SK-N-MC (cell line): Measurements from ENCODE around the gene LAMTOR2.

Experiments
- DNase-seq: peaks from one replicate; pipeline ENCODE4 v3.0.0-alpha.2; 2011; ENCODE audit warnings: low read depth, low spot score
- H3K27ac ChIP-seq: fragments of 200-600 bp; sonication (generic); 2 replicates; pipeline ENCODE4 v1.5.1; 2016; ENCODE audit warnings: mixed run types
- H3K36me3 ChIP-seq: fragments of 200-600 bp; sonication (generic); 2 replicates; pipeline ENCODE4 v1.6.1; 2017; ENCODE audit warnings: antibody characterized with exemption, low read length, mixed read lengths; ENCODE audit not compliant: insufficient read depth
- H3K4me3 ChIP-seq: fragments of 200-600 bp; sonication (generic); 2 replicates; pipeline ENCODE4 v1.5.1; 2016
- H3K9ac ChIP-seq: fragments of 200-600 bp; sonication (generic); 2 replicates; pipeline ENCODE4 v1.8.0; 2017; ENCODE audit warnings: mixed run types, mixed read lengths; ENCODE audit not compliant: insufficient read length
- H3K9me3 ChIP-seq: fragments of 200-600 bp; sonication (generic); 2 replicates; pipeline ENCODE4 v1.6.1; 2017; ENCODE audit warnings: low read depth, mild to moderate bottlenecking, antibody characterized with exemption, low read length, moderate library complexity, mixed read lengths
- EZH2 ChIP-seq: fragments of 200-600 bp; sonication (generic); IDR thresholded peaks from one replicate; pipeline ENCODE4 v1.6.1; 2017; ENCODE audit warnings: antibody characterized with exemption
- FOXP2 ChIP-seq: optimal IDR thresholded peaks from 2 replicates; pipeline ENCODE3; 2011; ENCODE audit warnings: mild to moderate bottlenecking, moderate library complexity; ENCODE audit not compliant: insufficient read depth; ENCODE audit errors: extremely low read length, control extremely low read depth
- POLR2AphosphoS5 ChIP-seq: IDR thresholded peaks from 2 replicates; pipeline ENCODE4 v1.6.1; 2012; ENCODE audit warnings: mild to moderate bottlenecking, low read depth, low read length, borderline replicate concordance

The LAMTOR2 gene

GRCh38 chr1:156048663-156049258, 5.8 kb upstream of the LAMTOR2 start:
- H3K36me3 ChIP-seq, result peaks cover 40% of the 10 kb centered on the region; the same call in 1 of the 2 replicates
- DNase-seq, result no peak
- no peak for TF ChIP-seq FOXP2
- TF ChIP-seq EZH2, result no peak
- TF ChIP-seq POLR2AphosphoS5, result no peak
- H3K9me3 ChIP-seq, result no peaks in the 10 kb centered on the region
- no peak overlapping the region for H3K9ac ChIP-seq
- no peak overlapping the region for H3K4me3 ChIP-seq
- no peak overlapping the region for H3K27ac ChIP-seq

GRCh38 chr1:156050376-156050775, 4.2 kb upstream of the LAMTOR2 start:
- no peak for DNase-seq
- TF ChIP-seq POLR2AphosphoS5, result no peak

DNA sequence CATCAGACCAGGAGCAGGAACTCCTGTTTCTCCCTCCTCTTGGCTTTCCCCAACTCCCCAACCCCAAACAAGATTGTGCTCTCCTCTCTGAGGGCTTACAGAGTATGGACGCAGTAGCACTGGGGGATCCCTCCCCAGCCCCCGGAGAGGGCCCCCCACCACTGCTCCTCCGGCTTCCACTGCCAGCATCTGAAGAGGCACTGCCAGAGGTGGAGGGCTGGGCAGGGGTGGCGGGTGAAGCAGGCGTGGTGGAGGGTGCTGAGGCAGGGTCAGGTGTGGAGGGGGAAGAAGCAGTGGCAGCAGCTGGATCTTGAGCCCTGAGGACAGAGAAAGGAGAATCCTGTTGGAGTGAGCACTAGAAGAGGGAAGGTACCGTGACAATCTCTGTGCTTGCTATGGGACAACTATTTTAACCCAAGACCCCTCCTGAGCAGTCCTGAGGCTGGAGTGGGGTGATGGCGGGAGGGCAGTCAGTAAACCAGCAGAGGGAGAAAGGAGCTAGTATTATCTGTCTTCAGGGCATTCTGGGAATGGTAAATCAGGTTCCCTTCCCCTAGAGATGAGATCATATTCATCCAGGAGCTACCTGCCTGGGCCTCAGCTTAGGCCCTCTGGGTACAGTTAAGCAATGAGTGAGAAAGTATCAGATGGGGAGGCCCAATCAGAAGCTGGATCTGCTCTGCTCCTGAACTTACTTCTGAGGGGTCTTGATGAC, 3.4 kb upstream of the LAMTOR2 start:
- H3K9me3 ChIP-seq, result no peaks in the 10 kb centered on the region
- no peak overlapping the region for H3K4me3 ChIP-seq
- H3K36me3 ChIP-seq, result peaks cover 26% of the 10 kb centered on the region; the same call in 1 of the 2 replicates
- no peak overlapping the region for H3K27ac ChIP-seq
- TF ChIP-seq FOXP2 (no peak), POLR2AphosphoS5 (no peak), EZH2 (no peak)
- H3K9ac ChIP-seq, result no peak overlapping the region
- DNase-seq, result no peak

More at GRCh38 chr1:156050376-156050775, 4.2 kb upstream of the LAMTOR2 start:
- H3K36me3 ChIP-seq, result peaks cover 27% of the 10 kb centered on the region; the same call in 1 of the 2 replicates
- H3K27ac ChIP-seq, result no peak overlapping the region
- no peak overlapping the region for H3K4me3 ChIP-seq
- H3K9me3 ChIP-seq, result no peaks in the 10 kb centered on the region
- H3K9ac ChIP-seq, result no peak overlapping the region

DNA sequence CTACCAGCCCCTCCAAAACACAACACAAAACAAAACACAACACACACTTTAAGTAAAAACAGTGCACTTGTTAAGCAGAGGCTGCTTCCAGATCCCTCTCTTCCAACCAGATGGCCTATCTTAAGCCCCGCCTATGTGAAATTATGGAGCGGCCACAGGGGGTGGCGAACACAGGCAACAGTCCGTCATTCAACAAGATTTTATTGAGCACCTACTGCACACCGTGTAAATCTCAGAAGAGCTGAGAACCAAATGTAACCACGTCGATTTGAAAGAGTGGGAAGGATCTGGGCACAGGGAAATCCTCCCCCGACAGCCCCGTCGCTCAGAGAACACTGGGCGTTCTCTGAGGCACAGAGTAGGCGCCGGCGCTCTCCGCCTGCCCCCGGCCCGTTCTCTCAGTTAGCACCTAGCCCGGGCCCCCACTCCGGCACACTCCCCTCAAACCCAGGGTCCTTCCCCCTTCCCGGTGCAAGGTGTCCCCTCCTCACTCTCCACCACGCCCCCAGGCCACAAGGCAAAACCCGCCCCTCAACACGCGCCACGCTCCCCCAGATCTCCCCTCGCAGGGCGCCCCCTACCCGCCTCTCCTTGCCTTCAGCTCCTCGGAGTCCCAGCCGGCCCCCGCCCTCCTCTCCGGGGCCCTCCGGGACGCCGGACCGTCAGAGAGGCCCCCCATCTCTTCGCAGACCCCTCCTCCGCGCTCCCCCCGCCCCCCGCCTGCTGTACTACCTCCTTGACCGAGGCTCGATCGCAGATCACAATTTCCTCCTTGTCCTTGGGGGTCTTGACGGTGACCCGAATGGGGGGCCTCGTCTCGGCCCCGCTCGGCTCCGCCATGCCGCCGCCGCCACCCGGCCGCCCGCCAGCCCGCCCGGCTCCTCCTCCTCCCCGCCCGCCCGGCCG, 1.5 kb upstream of the LAMTOR2 start:
- Histone ChIP-seq H3K36me3 (peaks cover 23% of the 10 kb centered on the region; the same call in 1 of the 2 replicates), H3K9ac (peak overlapping the region; percentile 80), H3K4me3 (peak overlapping the region; percentile 97), H3K9me3 (no peaks in the 10 kb centered on the region), H3K27ac (peak overlapping the region; percentile 56; the same call in 1 of the 2 replicates)
- TF ChIP-seq FOXP2 (no peak), POLR2AphosphoS5 (no peak), EZH2 (no peak)
- no peak for DNase-seq

- H3K4me3 ChIP-seq, result peak within 1 kb of the TSS; percentile 97
- no peak for DNase-seq
- peaks cover 15% of the 10 kb centered on the region; the same call in 1 of the 2 replicates for H3K36me3 ChIP-seq
- peak within 1 kb of the TSS; percentile 96 for H3K9ac ChIP-seq
- no peaks in the 10 kb centered on the region for H3K9me3 ChIP-seq
- TF ChIP-seq POLR2AphosphoS5, result no peak
- no peak for TF ChIP-seq EZH2
- TF ChIP-seq FOXP2, result no peak
- H3K27ac ChIP-seq, result peak within 1 kb of the TSS; percentile 99
Observed at GRCh38 chr1:156053768-156054499, 648 bp upstream of the LAMTOR2 start, which contains the start of gene UBQLN4. Gene UBQLN4, minus strand, starts transcription at chr1:156053798. Its CDS starts 97 bp downstream, at chr1:156053701.

DNA sequence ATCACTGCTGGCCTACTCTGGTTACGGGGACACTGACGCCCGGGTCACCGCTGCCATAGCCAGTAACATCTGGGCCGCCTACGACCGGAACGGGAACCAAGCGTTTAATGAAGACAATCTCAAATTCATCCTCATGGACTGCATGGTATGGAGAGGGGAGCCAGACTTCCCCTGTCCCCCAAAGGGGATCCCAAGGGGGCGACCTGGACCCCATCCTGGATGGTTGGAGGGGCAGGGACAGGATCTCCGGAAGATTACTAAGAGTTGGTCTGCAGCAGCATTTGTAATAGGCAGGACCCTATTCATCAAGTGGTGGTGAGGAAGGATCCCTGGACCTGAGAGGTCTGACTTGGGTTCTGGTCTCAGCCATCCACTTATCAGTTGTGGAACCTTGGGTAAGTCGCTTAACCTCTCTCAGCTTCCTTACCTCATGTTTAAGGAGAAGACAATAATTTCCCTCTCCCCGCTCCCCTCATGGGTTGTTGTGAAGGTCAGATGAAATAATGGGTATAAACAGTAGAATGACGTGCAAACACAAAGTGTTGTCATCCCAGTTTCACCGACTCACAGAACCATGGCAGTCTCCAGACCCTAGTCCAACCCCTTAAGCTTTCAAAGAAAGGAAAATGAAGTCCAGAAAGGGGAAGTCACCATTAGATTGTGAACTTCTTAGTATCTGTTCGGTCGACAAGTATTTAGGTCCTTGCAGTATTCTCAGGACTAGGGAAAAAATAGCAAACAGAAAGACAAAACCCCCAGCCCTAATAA, 883 bp downstream of the LAMTOR2 start:
- H3K9me3 ChIP-seq, result no peaks in the 10 kb centered on the region
- DNase-seq, result no peak
- peak overlapping the region; percentile 83 for H3K9ac ChIP-seq
- peak overlapping the region; percentile 97 for H3K4me3 ChIP-seq
- TF ChIP-seq POLR2AphosphoS5 (no peak), FOXP2 (no peak), EZH2 (no peak)
- H3K27ac ChIP-seq, result no peak overlapping the region
- H3K36me3 ChIP-seq, result peaks cover 3% of the 10 kb centered on the region; the same call in 1 of the 2 replicates

DNA sequence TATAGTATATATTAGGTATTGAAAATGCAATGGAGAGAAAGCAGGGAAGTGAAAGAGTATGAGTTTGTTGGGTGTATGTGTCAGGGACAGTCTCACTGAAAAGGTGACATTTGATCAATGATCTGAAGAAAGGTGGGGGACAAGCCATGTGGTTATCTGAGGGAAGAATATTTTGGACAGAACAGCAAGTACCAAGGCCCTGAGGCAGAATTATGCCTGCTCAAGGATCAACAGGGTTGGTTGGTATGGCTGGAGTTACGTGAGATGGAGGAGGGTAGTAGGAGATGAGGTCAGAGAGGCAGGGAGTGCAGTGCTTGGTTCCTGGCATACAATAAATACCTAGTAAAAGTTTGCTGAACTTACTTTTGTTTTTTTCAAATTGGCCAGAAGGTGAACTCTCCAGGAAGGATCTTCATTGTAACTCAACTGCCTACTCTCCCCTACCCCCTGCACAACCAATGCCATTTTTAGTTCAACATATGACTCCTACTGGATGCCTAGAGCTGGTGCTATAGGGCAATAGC, 1.8 kb downstream of the LAMTOR2 start:
- H3K9ac ChIP-seq, result no peak overlapping the region
- DNase-seq, result no peak
- no peaks in the 10 kb centered on the region for H3K9me3 ChIP-seq
- no peak overlapping the region for H3K27ac ChIP-seq
- peaks cover 1% of the 10 kb centered on the region; the same call in 1 of the 2 replicates for H3K36me3 ChIP-seq
- no peak overlapping the region for H3K4me3 ChIP-seq
- TF ChIP-seq EZH2 (no peak), FOXP2 (no peak), POLR2AphosphoS5 (no peak)
